GM12878 (cell line): ENCODE results near the gene ANKFY1. TPM values are rescaled to one million over a fixed set of nuclear protein-coding genes. Genes with fewer than 3 reads are reported as not detected.

Source experiments
- ATAC-seq: fragments of 200-7000 bp; cut with Tn5 transposase; 3 replicates; pipeline ENCODE4 v1.9.1; 2020; ENCODE audit warnings: mild to moderate bottlenecking, moderate library complexity
- BruUV-seq: library from RNA; stranded (reverse); fragments of 400-500 nt; replicated peaks from 2 replicates; lab custom pipeline; 2021; lab: Mats Ljungman, UMichigan
- CTCF ChIA-PET: fragments of 300-600 bp; sonication (Branson Sonifier 250); formaldehyde crosslinking; extraction: SDS; loops from one replicate; lab custom pipeline; 2021; ENCODE audit warnings: inconsistent platforms; lab: Yijun Ruan, JAX
- POLR2A ChIA-PET: fragments of 350-600 bp; formaldehyde crosslinking; extraction: SDS; loops from one replicate; lab custom pipeline; 2021; ENCODE audit warnings: inconsistent platforms; lab: Charles Lee
- RAD21 ChIA-PET: fragments of 300-600 bp; sonication (Branson Sonifier 250); formaldehyde crosslinking; loops from one replicate; lab custom pipeline; 2023; ENCODE audit warnings: antibody characterized with exemption; ENCODE audit not compliant: unreplicated experiment; lab: Charles Lee
- SMC1A ChIA-PET: fragments of 300-600 bp; sonication (Branson Sonifier 250); formaldehyde crosslinking; loops from one replicate; lab custom pipeline; 2023; ENCODE audit not compliant: unreplicated experiment, uncharacterized antibody; lab: Charles Lee
- DNase-seq: peaks from one replicate; pipeline ENCODE4 v3.0.0-alpha.2; 2011; ENCODE audit warnings: low read depth, low spot score
- FAIRE-seq: peaks from 3 replicates; lab custom pipeline; 2011; peaks lifted over from hg19 to GRCh38; lab: Jason Lieb, UNC
- H2AFZ ChIP-seq: 2 replicates; pipeline ENCODE4 v1.6.0; 2011; ENCODE audit warnings: low read depth, low read length, control low read depth; ENCODE audit not compliant: control insufficient read depth
- H3K27ac ChIP-seq: 2 replicates; pipeline ENCODE4 v1.5.1; 2011; ENCODE audit warnings: control low read depth; ENCODE audit not compliant: control insufficient read depth, insufficient read depth
- H3K27me3 ChIP-seq, 2 experiments: replicated peaks in 1 of 2; 2 replicates each; pipeline versions ENCODE4 v1.6.0 to v1.6.1; 2011; ENCODE audit warnings: low read length in 1 of 2; ENCODE audit not compliant: control insufficient read depth in 2 of 2, insufficient read depth in 2 of 2
- H3K36me3 ChIP-seq, 2 experiments: 2 replicates each; pipeline ENCODE4 v1.5.1; 2011; ENCODE audit warnings: low read length in 1 of 2; ENCODE audit not compliant: control insufficient read depth in 2 of 2, insufficient read depth in 2 of 2
- H3K4me1 ChIP-seq: 2 replicates; pipeline ENCODE4 v1.6.1; 2011; ENCODE audit warnings: mild to moderate bottlenecking, low read length, moderate library complexity, mixed read lengths; ENCODE audit not compliant: control insufficient read depth, insufficient read depth
- H3K4me2 ChIP-seq: 2 replicates; pipeline ENCODE4 v1.6.0; 2011; ENCODE audit warnings: control low read depth; ENCODE audit not compliant: control insufficient read depth, insufficient read depth
- H3K4me3 ChIP-seq: fragments of 200-600 bp; sonication (generic); 2 replicates; pipeline ENCODE4 v1.5.1; 2016
- H3K79me2 ChIP-seq: 2 replicates; pipeline ENCODE4 v1.6.0; 2011; ENCODE audit warnings: low read length; ENCODE audit not compliant: control insufficient read depth, insufficient read depth
- H3K9ac ChIP-seq: 2 replicates; pipeline ENCODE4 v1.8.0; 2011; ENCODE audit warnings: low read length, control low read depth, mixed read lengths; ENCODE audit not compliant: control insufficient read depth, insufficient read depth
- H3K9me3 ChIP-seq: replicated peaks from 3 replicates; pipeline ENCODE4 v1.5.1; 2011; ENCODE audit warnings: mild to moderate bottlenecking, low read length; ENCODE audit not compliant: control insufficient read depth, insufficient read depth
- H4K20me1 ChIP-seq: 2 replicates; pipeline ENCODE4 v1.6.0; 2011; ENCODE audit not compliant: control insufficient read depth, insufficient read depth
- ASH2L ChIP-seq: fragments of 300-600, 200-600 bp; sonication (generic); IDR thresholded peaks from 2 replicates; pipeline ENCODE4 v1.6.1; 2017; ENCODE audit warnings: low read depth, mild to moderate bottlenecking, borderline replicate concordance
- ATF7 ChIP-seq: fragments of 450-650 bp; IDR thresholded peaks from 2 replicates; pipeline ENCODE4 v1.6.1; 2016; ENCODE audit warnings: low read depth, mild to moderate bottlenecking
- CHD1 ChIP-seq: IDR thresholded peaks from 2 replicates; pipeline ENCODE4 v1.6.1; 2012; ENCODE audit warnings: low read depth, low read length, improper control_type of control experiment
- CHD2 ChIP-seq: IDR thresholded peaks from 2 replicates; pipeline ENCODE4 v1.6.1; 2011; ENCODE audit warnings: low read depth, low read length, improper control_type of control experiment, borderline replicate concordance
- CREB1 ChIP-seq: IDR thresholded peaks from 2 replicates; pipeline ENCODE4 v1.6.1; 2012; ENCODE audit warnings: low read depth, mild to moderate bottlenecking, inconsistent platforms
- E4F1 ChIP-seq: fragments of 450-650 bp; IDR thresholded peaks from 2 replicates; pipeline ENCODE4 v1.6.1; 2018; ENCODE audit warnings: borderline replicate concordance, mild to moderate bottlenecking; ENCODE audit not compliant: partially characterized antibody
- EGR1 ChIP-seq, 2 experiments: IDR thresholded peaks; 1 replicate in 1 of 2; 2 replicates in 1 of 2; pipeline ENCODE4 v1.6.1; 2011 to 2012; ENCODE audit warnings: low read depth in 2 of 2, low read length in 2 of 2, borderline replicate concordance in 1 of 2, mild to moderate bottlenecking in 1 of 2, moderate library complexity in 1 of 2
- IKZF2 ChIP-seq, 2 experiments: fragments of 450-650 bp; IDR thresholded peaks; 2 replicates each; pipeline ENCODE4 v1.6.1; 2017; ENCODE audit warnings: mild to moderate bottlenecking in 2 of 2, moderate library complexity in 2 of 2
- IRF4 ChIP-seq: IDR thresholded peaks from 2 replicates; pipeline ENCODE4 v1.6.1; 2011; ENCODE audit warnings: low read depth, low read length
- MEF2B ChIP-seq: fragments of 450-650 bp; IDR thresholded peaks from 2 replicates; pipeline ENCODE4 v1.6.1; 2018; ENCODE audit warnings: mild to moderate bottlenecking, moderate library complexity; ENCODE audit not compliant: partially characterized antibody, poor library complexity, severe bottlenecking
- NR2C1 ChIP-seq: fragments of 450-650 bp; IDR thresholded peaks from 2 replicates; pipeline ENCODE4 v1.6.1; 2017; ENCODE audit warnings: antibody characterized with exemption, mild to moderate bottlenecking, moderate library complexity
- POU2F2 ChIP-seq: IDR thresholded peaks from 3 replicates; pipeline ENCODE4 v1.6.1; 2011; ENCODE audit warnings: low read depth, mild to moderate bottlenecking, low read length, borderline replicate concordance
- SMAD1 ChIP-seq: fragments of 450-650 bp; IDR thresholded peaks from 2 replicates; pipeline ENCODE4 v1.6.1; 2018; ENCODE audit warnings: mild to moderate bottlenecking, low read depth; ENCODE audit not compliant: partially characterized antibody
- SMARCA5 ChIP-seq: fragments of 450-650 bp; IDR thresholded peaks from 2 replicates; pipeline ENCODE4 v1.6.1; 2017; ENCODE audit warnings: mild to moderate bottlenecking
- SRF ChIP-seq, 2 experiments: IDR thresholded peaks; 2 replicates each; pipeline ENCODE4 v1.6.1; 2011; ENCODE audit warnings: low read depth in 2 of 2, low read length in 2 of 2, mild to moderate bottlenecking in 1 of 2, moderate library complexity in 1 of 2
- TCF12 ChIP-seq: IDR thresholded peaks from 2 replicates; pipeline ENCODE4 v1.6.1; 2011; ENCODE audit warnings: low read depth, mild to moderate bottlenecking, low read length
- TCF7 ChIP-seq: IDR thresholded peaks from 2 replicates; pipeline ENCODE4 v1.6.1; 2014; ENCODE audit warnings: antibody characterized with exemption, borderline replicate concordance
- ZNF217 ChIP-seq: fragments of 450-650 bp; IDR thresholded peaks from 2 replicates; pipeline ENCODE4 v1.6.1; 2017; ENCODE audit warnings: antibody characterized with exemption, mild to moderate bottlenecking
- WGBS: methylation state at CpG from one replicate; pipeline ENCODE4 v1.1.6; 2016; ENCODE audit warnings: low lambda C conversion rate; ENCODE audit not compliant: insufficient replicate concordance, insufficient coverage; ENCODE audit errors: missing lambda C conversion rate; 5-methylcytosine and 5-hydroxymethylcytosine counted together
- in situ Hi-C: fragments of 300-500 bp; cut with MboI; formaldehyde crosslinking; loops from 9 replicates; pipeline ENCODE4 v1.14.3; 2018; ENCODE audit warnings: mixed read lengths
- intact Hi-C: fragments of 100-400 bp; cut with micrococcal nuclease; formaldehyde crosslinking; loops from one replicate; pipeline ENCODE4 v1.14.2; 2022; ENCODE audit not compliant: unreplicated experiment
- polyA plus RNA-seq, 11 experiments: library from polyadenylated mRNA; depleted of rRNA in 4 of 11; unstranded in 6 of 11; stranded (reverse) in 5 of 11; fragments of >200 nt; fragmentation: Nextera tagmentation in 4 of 11; fragmentation: Illumina TruSeq in 1 of 11; extraction: Ambion mirVana in 4 of 11; extraction: Trizol in 1 of 11; gene quantifications; 1 replicate in 1 of 11; 2 replicates in 10 of 11; pipeline versions ENCODE4 v1.2.1 to v1.2.3, GENCODE V29; 2011 to 2016; ENCODE audit warnings: inconsistent platforms in 2 of 11, missing spikeins in 2 of 11, low read depth in 1 of 11
- total RNA-seq, 4 experiments: library from RNA; depleted of rRNA in 3 of 4; stranded (reverse); fragments of >200 nt in 3 of 4; fragmentation: Illumina TruSeq in 1 of 4; extraction: Trizol in 1 of 4; gene quantifications; 2 replicates each; pipeline versions ENCODE4 v1.2.1 to v1.2.3, GENCODE V29; 2013 to 2021
- TF ChIP-seq, protein P1 (sequence below): fragments of 150-350 bp; IDR thresholded peaks from 2 replicates; pipeline ENCODE4 v1.6.1; 2016; ENCODE audit warnings: low read depth, low read length

The ANKFY1 gene
- total and polyA plus RNA-seq, 10 of the 15 experiments (the other 5 are each of a cell fraction or from before 2014, with no cell fraction given): 3.0 to 27.7 (median 16.4) TPM

- 98% methylated on average over 12 of the region's 12 CpGs for WGBS
- Histone ChIP-seq H3K36me3 (peaks cover 47 to 48% of the 10 kb centered on the region in 2 experiments), H3K4me3 (no peak overlapping the region), H3K4me2 (no peak overlapping the region), H3K27ac (no peak overlapping the region), H4K20me1 (no peaks in the 10 kb centered on the region), H3K9me3 (no peaks in the 10 kb centered on the region), H3K79me2 (no peaks in the 10 kb centered on the region), H2AFZ (no peak overlapping the region), H3K27me3 (no peaks in the 10 kb centered on the region), H3K4me1 (peaks cover 5% of the 10 kb centered on the region), H3K9ac (no peak overlapping the region)
- BruUV-seq: no TSS peak
- ChIA-PET POLR2A (no interaction called here), CTCF (no interaction called here), SMC1A (no interaction called here), RAD21 (no interaction called here)
- in situ Hi-C loops (no loop called here), intact Hi-C loops (no loop called here)
- no peak for ATAC-seq
- DNase-seq: no peak
- FAIRE-seq: no peak
- TF ChIP-seq TCF7: no peak
- TF ChIP-seq ATF7: no peak
- no peak for TF ChIP-seq CHD1
- TF ChIP-seq SMARCA5: no peak
- no peak for TF ChIP-seq NR2C1
- no peak for TF ChIP-seq POU2F2
- no peak for TF ChIP-seq CHD2
- TF ChIP-seq IKZF2 (IDR thresholded peaks at IDR 0.05): no peak
- TF ChIP-seq, protein P1, sequence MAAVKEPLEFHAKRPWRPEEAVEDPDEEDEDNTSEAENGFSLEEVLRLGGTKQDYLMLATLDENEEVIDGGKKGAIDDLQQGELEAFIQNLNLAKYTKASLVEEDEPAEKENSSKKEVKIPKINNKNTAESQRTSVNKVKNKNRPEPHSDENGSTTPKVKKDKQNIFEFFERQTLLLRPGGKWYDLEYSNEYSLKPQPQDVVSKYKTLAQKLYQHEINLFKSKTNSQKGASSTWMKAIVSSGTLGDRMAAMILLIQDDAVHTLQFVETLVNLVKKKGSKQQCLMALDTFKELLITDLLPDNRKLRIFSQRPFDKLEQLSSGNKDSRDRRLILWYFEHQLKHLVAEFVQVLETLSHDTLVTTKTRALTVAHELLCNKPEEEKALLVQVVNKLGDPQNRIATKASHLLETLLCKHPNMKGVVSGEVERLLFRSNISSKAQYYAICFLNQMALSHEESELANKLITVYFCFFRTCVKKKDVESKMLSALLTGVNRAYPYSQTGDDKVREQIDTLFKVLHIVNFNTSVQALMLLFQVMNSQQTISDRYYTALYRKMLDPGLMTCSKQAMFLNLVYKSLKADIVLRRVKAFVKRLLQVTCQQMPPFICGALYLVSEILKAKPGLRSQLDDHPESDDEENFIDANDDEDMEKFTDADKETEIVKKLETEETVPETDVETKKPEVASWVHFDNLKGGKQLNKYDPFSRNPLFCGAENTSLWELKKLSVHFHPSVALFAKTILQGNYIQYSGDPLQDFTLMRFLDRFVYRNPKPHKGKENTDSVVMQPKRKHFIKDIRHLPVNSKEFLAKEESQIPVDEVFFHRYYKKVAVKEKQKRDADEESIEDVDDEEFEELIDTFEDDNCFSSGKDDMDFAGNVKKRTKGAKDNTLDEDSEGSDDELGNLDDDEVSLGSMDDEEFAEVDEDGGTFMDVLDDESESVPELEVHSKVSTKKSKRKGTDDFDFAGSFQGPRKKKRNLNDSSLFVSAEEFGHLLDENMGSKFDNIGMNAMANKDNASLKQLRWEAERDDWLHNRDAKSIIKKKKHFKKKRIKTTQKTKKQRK: no peak
- no peak for TF ChIP-seq IRF4
- no peak for TF ChIP-seq E4F1
- TF ChIP-seq TCF12: no peak
- no peak for TF ChIP-seq SMAD1
- TF ChIP-seq ZNF217: no peak
- TF ChIP-seq EGR1 (IDR thresholded peaks at IDR 0.05; ENCODE audit: borderline replicate concordance in 1 of 2, low read depth in 2 of 2, low read length in 2 of 2): no peak
- no peak for TF ChIP-seq CREB1
- no peak for TF ChIP-seq MEF2B
- no peak for TF ChIP-seq ASH2L
- no peak for TF ChIP-seq SRF (IDR thresholded peaks at IDR 0.05; ENCODE audit: low read depth in 2 of 2, low read length in 2 of 2)
Measured at GRCh38 chr17:4172356-4172755, 91.4 kb downstream of the ANKFY1 start.
